GM19099 (cell line): ENCODE data around the gene DCAF4.

Experiments
- POLR2A ChIP-seq: IDR thresholded peaks from 3 replicates; pipeline ENCODE4 v1.6.1; 2011; ENCODE audit warnings: low read depth; ENCODE audit not compliant: insufficient read length; ENCODE audit errors: extremely low read depth

The DCAF4 gene

DNA sequence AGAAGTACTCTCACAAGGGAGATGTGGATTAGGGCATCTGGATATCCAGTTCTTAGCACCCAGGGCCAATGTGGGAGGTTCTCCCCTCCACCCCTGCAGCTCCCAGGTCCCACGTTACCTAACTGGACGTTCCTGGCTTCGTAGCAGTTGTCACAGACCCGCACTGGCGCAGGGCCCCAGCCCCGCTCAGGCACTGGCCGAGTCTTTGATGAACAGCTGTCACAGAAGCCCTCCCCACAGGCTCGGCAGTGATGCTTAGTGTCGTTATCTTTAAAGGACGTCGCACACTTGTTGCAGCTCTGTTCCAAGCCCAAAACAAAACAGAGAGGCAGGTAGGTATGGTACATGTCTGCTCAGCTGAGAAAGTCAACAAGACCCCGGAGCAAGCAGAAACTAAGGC, 48.4 kb downstream of the DCAF4 start:
- no peak for TF ChIP-seq POLR2A

DNA sequence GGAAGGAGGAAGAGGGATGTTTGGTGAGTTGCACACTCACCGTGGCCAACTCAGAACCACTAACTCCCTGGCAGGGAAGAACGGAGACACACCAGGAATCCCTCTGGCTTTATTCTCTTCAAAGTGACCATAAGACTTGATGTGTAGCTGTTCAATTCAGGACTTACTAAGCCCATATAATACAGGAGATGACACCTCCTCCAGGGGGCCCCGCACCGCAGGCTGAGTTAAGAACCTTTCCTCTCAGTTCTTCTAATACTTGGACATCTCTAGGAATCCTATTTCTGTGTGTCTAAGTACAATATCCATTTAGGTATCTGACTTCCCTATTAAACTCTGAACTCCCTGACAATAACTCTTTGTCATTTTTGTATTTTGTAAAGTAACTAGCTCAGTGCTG, 49.5 kb downstream of the DCAF4 start:
- no peak for TF ChIP-seq POLR2A

DNA sequence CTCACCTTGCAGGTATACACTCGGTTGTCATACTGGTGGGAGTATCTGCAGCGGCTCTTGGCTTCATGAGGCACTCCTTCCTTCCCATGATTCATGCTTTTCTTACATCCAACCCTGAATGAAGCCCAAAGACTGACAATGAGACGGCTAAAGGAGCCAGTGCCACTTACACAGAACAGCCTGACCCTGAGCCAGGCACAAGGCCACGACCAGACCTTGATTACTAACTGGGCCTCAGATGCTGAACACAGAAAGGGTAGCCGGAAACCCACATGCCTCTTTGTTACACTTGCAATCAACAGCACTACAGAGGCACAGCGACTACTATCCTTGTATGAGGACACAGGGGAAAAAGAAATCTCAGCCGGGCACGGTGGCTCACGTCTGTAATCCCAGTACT, 52.6 kb downstream of the DCAF4 start:
- TF ChIP-seq POLR2A, result no peak

DNA sequence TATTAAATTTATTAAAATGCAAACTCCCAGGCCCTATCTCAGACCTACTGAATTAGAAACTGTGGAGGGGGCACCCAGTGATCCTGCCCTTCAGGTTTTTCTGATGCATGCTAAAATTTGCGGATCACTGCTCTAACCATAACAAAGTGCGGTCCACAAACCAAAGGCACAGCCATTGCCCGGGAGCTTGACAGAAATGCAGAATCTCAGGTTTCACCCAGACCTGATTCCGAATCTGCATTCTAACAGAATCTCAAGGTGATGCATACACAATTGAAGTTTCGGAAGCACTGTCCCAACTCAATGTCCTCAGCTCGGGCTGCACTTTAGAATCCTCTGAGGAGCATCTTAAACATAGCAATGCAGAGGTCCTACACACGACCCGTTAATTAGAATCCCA, 54.6 kb downstream of the DCAF4 start:
- TF ChIP-seq POLR2A, result no peak

DNA sequence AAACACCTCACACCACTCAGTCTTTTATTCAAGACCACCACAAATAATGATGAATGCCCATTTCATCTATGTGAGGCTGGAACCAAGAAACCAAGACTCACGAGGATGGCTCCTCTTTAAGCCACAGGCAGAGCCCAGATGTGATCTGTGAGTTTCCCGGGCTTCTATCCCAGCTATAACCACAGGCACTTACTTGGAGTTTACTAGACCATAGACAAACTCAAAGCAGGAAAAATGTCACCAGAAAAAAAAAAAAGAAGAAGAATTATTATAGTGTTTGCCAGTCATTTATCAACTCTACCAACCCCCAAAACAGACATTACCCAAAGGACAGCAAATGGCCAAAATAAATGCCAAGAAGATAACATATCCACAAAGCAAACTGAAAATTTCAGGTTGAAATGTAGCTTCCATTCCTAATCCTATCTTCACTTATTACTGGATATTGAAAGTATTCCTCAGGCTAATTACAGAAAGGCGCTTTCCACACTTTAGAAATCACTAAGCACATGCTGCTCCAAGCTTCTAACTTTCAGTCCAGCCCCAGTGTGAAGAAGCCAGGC, 56.0 kb downstream of the DCAF4 start:
- no peak for TF ChIP-seq POLR2A

DNA sequence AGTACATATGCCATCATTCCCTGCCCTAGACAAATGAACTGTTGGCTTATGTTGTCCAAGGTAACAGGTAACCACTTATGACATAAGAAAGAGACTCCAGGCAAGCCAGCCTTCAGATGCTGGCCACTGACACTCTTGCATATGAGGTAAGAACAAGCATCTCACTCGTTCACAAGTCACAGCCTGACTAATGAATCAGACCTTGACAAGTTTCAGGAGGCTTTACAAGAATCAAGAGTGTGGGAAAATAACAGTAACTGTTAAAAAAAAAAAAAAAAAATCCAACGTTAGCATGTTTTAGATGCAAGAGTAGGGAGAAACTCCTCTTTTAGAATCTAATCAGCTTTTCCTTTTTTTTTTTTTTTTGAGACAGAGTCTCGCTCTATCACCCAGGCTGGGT, 60.0 kb downstream of the DCAF4 start:
- TF ChIP-seq POLR2A, result no peak

DNA sequence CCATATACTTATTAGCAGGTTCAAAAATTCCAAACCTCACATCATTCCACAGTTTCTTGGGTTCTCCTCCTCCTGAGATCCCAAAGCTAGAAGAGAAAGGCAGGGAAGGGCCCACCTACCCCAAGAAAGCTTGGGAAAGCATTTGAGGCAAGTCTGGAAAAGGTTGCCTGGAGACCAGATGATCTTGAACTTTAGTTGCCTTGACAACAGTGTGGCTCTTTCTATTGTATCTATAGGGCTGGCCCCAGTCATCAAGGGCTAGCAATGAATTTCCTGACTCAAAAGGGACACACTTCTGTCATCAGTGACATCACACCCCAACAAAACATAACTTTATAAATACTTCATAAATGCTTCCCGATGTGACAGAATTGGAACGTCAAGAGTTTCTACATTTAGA, 60.6 kb downstream of the DCAF4 start:
- no peak for TF ChIP-seq POLR2A

DNA sequence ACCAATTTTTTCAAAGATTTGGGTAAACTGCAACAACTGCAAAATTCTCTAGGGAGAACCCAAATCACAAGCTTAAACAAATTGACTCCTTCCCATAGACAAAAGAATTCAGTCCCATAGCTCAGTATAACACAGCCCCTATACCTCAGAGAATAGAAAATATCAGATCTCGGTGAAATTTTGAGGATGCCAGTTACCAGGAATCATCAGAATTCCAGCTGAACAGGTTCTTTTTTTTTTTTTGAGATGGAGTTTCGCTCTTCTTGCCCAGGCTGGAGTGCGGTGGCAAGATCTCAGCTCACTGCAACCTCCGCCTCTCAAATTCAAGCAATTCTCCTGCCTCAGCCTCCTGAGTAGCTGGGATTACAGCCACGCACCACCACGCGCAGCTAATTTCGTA, 63.9 kb downstream of the DCAF4 start:
- TF ChIP-seq POLR2A, result no peak

DNA sequence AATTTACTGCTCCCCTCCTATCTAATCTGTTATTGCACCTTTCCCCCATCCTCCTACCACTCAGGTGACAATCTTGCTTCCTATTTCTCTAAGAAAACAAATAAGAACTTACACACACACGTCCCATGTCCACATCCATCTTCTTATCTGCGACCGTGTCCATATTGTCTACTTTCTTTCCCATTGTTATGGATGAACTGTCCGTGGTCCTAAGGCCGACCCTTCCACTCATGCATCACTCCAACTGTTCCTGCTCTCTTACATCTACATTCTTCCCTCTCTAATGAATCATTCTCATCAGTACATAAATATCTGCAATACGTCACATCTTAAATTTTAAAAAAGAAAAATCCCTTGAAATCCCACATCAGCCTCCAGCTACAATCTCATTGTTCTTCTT, 70.7 kb downstream of the DCAF4 start:
- no peak for TF ChIP-seq POLR2A

DNA sequence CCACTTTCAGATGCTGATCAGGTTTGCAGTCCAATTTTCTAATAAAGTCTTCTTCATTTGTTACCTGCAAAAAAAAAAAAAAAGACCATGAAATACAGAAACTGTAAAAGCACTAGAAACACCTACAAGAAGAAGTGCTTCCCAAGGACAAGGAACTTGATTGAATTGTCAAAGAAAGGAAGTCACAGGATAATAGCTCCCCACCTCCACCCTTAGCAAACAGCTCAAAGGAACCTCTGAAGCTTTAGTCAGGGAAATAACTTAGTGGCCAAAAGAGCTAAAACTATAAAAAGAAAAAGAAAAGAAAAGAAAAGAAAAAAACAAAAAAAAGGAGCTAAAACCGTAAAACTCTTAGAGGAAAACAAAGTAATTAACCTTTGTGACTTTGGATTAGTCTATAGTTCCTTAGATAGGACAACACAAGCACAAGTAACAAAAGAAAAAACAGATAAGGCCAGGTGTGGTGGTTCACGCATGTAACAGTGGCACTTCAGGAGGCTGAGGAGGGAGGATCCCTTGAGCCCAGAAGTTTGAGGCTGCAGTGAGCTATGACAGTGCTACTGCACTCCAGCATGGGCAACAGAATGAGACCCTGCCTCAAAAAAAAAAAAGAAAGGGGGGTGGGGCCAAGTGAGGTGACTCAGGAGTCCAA, 72.1 kb downstream of the DCAF4 start:
- no peak for TF ChIP-seq POLR2A

DNA sequence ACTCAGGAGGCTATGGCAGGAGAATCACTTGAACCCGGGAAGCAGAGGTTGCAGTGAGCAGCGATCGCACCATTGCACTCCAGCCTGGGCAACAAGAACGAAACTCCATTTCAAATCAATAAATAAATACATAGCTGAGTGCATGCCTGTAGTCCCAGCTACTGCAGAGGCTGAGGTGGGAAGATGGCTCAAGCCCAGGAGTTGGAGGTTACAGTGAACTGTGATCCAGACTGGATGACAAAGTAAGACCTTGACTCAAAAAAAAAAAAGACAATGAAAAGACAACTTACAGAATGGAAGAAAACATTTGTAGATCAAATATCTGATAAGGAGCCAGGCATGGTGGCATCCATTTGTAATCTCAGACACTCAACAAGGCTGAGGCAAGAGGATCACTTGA, 73.1 kb downstream of the DCAF4 start:
- no peak for TF ChIP-seq POLR2A

DNA sequence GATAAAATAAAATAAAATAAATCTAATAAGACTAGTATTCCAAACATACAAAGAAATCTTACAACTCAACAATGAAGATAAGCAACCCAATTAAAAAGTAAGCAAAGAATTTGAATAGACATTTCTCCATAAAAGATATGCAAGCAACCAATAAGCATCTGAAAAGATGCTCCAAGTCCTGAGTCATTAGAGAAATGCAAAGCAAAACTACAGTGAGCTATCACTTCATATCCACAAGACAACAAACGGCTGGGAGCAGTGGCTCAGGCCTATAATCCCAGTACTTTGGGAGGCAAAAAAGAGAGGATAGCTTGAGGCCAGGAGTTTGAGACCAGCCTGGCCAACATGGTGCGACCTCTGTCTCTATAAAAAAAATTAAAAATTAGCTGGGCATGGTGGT, 73.8 kb downstream of the DCAF4 start:
- no peak for TF ChIP-seq POLR2A

DNA sequence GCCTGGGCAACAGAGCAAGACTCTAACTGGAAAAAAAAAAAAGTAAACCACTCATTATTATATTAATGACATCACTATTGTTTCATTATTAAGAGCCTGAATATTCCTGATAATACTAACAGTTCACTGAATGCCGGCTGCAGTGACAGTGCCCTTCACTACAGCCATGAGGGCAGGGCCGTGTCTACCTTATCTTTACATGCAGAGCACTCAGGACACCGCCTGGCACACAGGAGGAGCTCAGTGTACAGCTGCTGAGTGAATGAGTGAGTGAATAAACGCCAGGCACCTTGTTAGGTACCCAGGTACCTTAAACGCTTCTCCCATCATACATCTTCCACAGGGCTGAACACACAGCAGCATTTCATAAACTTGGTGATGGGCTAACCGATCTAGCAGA, 77.4 kb downstream of the DCAF4 start:
- no peak for TF ChIP-seq POLR2A

DNA sequence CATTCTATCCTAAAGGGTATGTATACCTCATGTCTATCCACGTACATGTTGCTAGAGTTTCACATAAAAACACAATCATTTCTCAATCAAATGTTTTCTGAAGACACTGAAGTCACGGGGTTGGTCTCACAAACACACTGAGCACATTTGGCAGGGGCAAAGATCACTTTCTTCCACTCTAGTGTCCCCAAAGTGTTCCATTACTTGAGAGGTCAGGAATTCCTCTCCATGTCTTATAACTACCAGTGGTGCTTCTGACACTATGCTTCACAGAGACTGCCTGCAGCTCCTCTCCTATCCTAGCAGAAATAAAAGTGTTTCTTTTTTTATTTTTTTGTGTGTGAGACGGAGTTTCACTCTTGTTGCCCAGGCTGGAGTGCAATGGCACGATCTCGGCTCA, 81.6 kb downstream of the DCAF4 start:
- no peak for TF ChIP-seq POLR2A

DNA sequence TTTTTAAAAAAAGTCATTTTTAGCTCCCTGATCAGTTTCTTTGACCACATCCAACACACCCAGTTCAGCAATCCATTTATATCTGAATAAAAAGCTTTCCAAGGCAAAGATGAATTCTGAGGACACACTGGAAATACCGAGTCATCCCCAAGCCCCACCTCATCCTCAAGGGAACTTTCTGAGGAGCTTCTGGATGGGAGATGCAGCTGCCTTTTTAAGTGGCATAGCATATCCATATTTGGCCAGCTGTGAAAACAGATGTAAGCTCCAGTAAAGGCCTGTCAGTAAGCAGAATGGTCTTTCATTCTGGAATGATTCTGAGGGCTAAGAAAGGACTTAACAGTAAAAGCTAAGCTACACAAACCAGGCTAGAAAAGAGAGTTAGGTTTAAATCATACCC, 82.2 kb downstream of the DCAF4 start:
- TF ChIP-seq POLR2A, result no peak
